Heart left ventricle (tissue), 13 donors: ENCODE measurements around the gene TPR.

ENCODE experiments used
- POLR2A ChIP-seq, 2 donors: fragments of 450-650 bp; IDR thresholded peaks; one replicate each; pipeline ENCODE4 v1.6.1; 2017; ENCODE audit warnings: antibody characterized with exemption in 2 of 2, mild to moderate bottlenecking in 2 of 2, moderate library complexity in 2 of 2
- TF ChIP-seq, protein P1 (sequence below), 12 donors: fragments of 200-600 bp; sonication (generic) in 4 of 12; IDR thresholded peaks; one replicate each; pipeline versions ENCODE4 v1.5.0 to v1.8.0; 2018 to 2022; ENCODE audit warnings: antibody characterized with exemption in 12 of 12, mild to moderate bottlenecking in 5 of 12
- donor health status: ischemic (EF 13 %, LVEDD 7.1; RV severe dilation, severe dysfunction).
- donor health status: DM: no; HTN: yes; CAD: no.
- donor health status: DM: no; HTN: no; CAD: no.
- donor health status: ischemic (EF 25% LVEDD 6.9; RV normal size, moderate dysfunction).
- donor health status: ischemic (EF 25% LVEDD 5.7; RV mildly dilated, moderate dysfunction).
- donor health status: ischemic (EF 35%, LVEDD 5.7; RV mildly dilated, moderate dysfunction).
- donor health status: nonischemic (EF 11% LVEDD 7.7; RV severe dilation, severe dysfunction).
- donor health status: DM: yes; HTN: yes; CAD: no.
- donor health status: PGD.
- donor health status: ischemic (EF 29% LVEDD 5.4; RV normal size, mild dysfunction).
- donor health status: nonischemic (EF 23%, LVEDD 6.1; RV moderate dilation, normal function).

DNA sequence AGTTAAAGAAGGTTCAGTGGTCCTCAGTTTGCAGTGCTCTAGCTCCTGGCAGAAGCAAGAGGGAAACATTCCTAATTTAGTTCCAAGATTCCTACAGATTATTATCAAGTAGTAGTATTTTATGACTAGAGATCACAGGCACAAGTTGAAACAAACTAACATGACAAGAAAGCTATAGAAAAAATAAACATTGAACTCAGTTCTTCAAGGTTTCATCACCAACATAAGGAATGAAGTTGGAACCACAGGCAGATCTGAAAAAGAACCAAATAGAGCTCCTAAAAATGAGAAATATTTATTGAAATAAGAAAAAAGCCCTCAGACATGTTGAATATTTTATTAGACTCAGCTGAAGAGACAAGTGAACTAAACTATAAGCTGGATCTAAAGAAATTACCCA, 45.3 kb upstream of the TPR start:
- TF ChIP-seq, protein P1, sequence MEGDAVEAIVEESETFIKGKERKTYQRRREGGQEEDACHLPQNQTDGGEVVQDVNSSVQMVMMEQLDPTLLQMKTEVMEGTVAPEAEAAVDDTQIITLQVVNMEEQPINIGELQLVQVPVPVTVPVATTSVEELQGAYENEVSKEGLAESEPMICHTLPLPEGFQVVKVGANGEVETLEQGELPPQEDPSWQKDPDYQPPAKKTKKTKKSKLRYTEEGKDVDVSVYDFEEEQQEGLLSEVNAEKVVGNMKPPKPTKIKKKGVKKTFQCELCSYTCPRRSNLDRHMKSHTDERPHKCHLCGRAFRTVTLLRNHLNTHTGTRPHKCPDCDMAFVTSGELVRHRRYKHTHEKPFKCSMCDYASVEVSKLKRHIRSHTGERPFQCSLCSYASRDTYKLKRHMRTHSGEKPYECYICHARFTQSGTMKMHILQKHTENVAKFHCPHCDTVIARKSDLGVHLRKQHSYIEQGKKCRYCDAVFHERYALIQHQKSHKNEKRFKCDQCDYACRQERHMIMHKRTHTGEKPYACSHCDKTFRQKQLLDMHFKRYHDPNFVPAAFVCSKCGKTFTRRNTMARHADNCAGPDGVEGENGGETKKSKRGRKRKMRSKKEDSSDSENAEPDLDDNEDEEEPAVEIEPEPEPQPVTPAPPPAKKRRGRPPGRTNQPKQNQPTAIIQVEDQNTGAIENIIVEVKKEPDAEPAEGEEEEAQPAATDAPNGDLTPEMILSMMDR (IDR thresholded peaks at IDR 0.05), result no peak
- TF ChIP-seq POLR2A (IDR thresholded peaks at IDR 0.05), result no peak
